Astrocyte (in vitro differentiated cells and primary cell): ENCODE measurements around the gene IL34. TPM values are rescaled to one million over a fixed set of nuclear protein-coding genes. Genes with fewer than 3 reads are reported as not detected.
A peak's percentile ranks its signal among the peaks of the same experiment; 100 is the strongest.

Source experiments
- DNase-seq: peaks from one replicate; pipeline ENCODE4 v3.0.0-alpha.2; 2010; ENCODE audit warnings: low read depth
- FAIRE-seq: peaks from 2 replicates; lab custom pipeline; 2011; peaks lifted over from hg19 to GRCh38; lab: Jason Lieb, UNC
- H2AFZ ChIP-seq: 2 replicates; pipeline ENCODE4 v1.6.0; 2012; ENCODE audit warnings: low read depth, low read length, inconsistent platforms
- H3K27ac ChIP-seq: 2 replicates; pipeline ENCODE4 v1.5.1; 2011; ENCODE audit warnings: low read depth, low read length, inconsistent platforms
- H3K27me3 ChIP-seq: 2 replicates; pipeline ENCODE4 v1.6.0; 2011; ENCODE audit warnings: low read length, inconsistent platforms; ENCODE audit not compliant: insufficient read depth
- H3K36me3 ChIP-seq: 2 replicates; pipeline ENCODE4 v1.5.1; 2011; ENCODE audit warnings: low read length, inconsistent platforms; ENCODE audit not compliant: insufficient read depth
- H3K4me1 ChIP-seq: 2 replicates; pipeline ENCODE4 v1.5.1; 2011; ENCODE audit warnings: low read length, inconsistent platforms; ENCODE audit not compliant: insufficient read depth
- H3K4me2 ChIP-seq: 2 replicates; pipeline ENCODE4 v1.6.0; 2012; ENCODE audit warnings: low read length, inconsistent platforms
- H3K4me3 ChIP-seq: 2 replicates; pipeline ENCODE4 v1.5.1; 2011; ENCODE audit warnings: low read depth, mild to moderate bottlenecking, low read length, inconsistent platforms; ENCODE audit not compliant: insufficient read depth
- H3K79me2 ChIP-seq: 2 replicates; pipeline ENCODE4 v1.6.0; 2012; ENCODE audit warnings: mild to moderate bottlenecking, low read length, inconsistent platforms; ENCODE audit not compliant: insufficient read depth
- H3K9ac ChIP-seq: 2 replicates; pipeline ENCODE4 v1.6.0; 2012; ENCODE audit warnings: mild to moderate bottlenecking, low read length, inconsistent platforms
- H3K9me3 ChIP-seq: 2 replicates; pipeline ENCODE4 v1.5.1; 2012; ENCODE audit warnings: low read depth, mild to moderate bottlenecking, low read length, inconsistent platforms; ENCODE audit not compliant: insufficient read depth
- H4K20me1 ChIP-seq: 2 replicates; pipeline ENCODE4 v1.6.0; 2012; ENCODE audit warnings: low read length, inconsistent platforms; ENCODE audit not compliant: insufficient read depth
- H3K27ac Mint-ChIP-seq: one replicate; pipeline ENCODE4 v1.8.0; 2021; ENCODE audit warnings: mild to moderate bottlenecking, mixed read lengths; ENCODE audit not compliant: unreplicated experiment
- H3K27me3 Mint-ChIP-seq: one replicate; pipeline ENCODE4 v1.8.0; 2021; ENCODE audit warnings: low read depth, mixed read lengths; ENCODE audit not compliant: unreplicated experiment
- H3K36me3 Mint-ChIP-seq: one replicate; pipeline ENCODE4 v1.8.0; 2021; ENCODE audit warnings: low read depth, mixed read lengths; ENCODE audit not compliant: unreplicated experiment
- H3K4me1 Mint-ChIP-seq: one replicate; pipeline ENCODE4 v1.8.0; 2021; ENCODE audit warnings: low read depth, mixed read lengths; ENCODE audit not compliant: unreplicated experiment
- H3K4me3 Mint-ChIP-seq: one replicate; pipeline ENCODE4 v1.8.0; 2021; ENCODE audit warnings: mild to moderate bottlenecking, moderate library complexity, mixed read lengths; ENCODE audit not compliant: unreplicated experiment
- H3K9me3 Mint-ChIP-seq: one replicate; pipeline ENCODE4 v1.8.0; 2021; ENCODE audit warnings: mild to moderate bottlenecking, mixed read lengths; ENCODE audit not compliant: unreplicated experiment
- EZH2 ChIP-seq: IDR thresholded peaks from 2 replicates; pipeline ENCODE4 v1.6.1; 2012; ENCODE audit warnings: mild to moderate bottlenecking, low read length, inconsistent platforms; ENCODE audit not compliant: insufficient read depth
- total RNA-seq: library from RNA; stranded (reverse); gene quantifications from 2 replicates; pipeline ENCODE4 v1.2.1, GENCODE V29; 2021
- TF ChIP-seq, protein P1 (sequence below): IDR thresholded peaks from 2 replicates; pipeline ENCODE4 v1.5.1; 2011; ENCODE audit warnings: low read depth, mild to moderate bottlenecking, inconsistent platforms, low read length, moderate library complexity; ENCODE audit not compliant: insufficient read depth

The IL34 gene
- total RNA-seq, 1 donor from 2014 or later = 0.34 TPM

- peaks cover 9% of the 10 kb centered on the region for H3K4me1 Mint-ChIP-seq
- H3K27me3 Mint-ChIP-seq = no peaks in the 10 kb centered on the region
- Histone ChIP-seq H4K20me1 (no peaks in the 10 kb centered on the region), H3K27me3 (no peaks in the 10 kb centered on the region), H3K9ac (peak overlapping the region; percentile 66), H3K27ac (peak overlapping the region; percentile 91), H3K4me1 (peaks cover 26% of the 10 kb centered on the region), H3K4me3 (no peak overlapping the region), H3K9me3 (no peaks in the 10 kb centered on the region), H3K4me2 (peak overlapping the region; percentile 77), H2AFZ (no peak overlapping the region), H3K36me3 (no peaks in the 10 kb centered on the region), H3K79me2 (no peaks in the 10 kb centered on the region)
- peaks cover 9% of the 10 kb centered on the region for H3K9me3 Mint-ChIP-seq
- H3K4me3 Mint-ChIP-seq = no peak overlapping the region
- FAIRE-seq (no peak), DNase-seq (peak; percentile 73)
- H3K36me3 Mint-ChIP-seq = no peaks in the 10 kb centered on the region
- no peak overlapping the region for H3K27ac Mint-ChIP-seq
- TF ChIP-seq, protein P1, sequence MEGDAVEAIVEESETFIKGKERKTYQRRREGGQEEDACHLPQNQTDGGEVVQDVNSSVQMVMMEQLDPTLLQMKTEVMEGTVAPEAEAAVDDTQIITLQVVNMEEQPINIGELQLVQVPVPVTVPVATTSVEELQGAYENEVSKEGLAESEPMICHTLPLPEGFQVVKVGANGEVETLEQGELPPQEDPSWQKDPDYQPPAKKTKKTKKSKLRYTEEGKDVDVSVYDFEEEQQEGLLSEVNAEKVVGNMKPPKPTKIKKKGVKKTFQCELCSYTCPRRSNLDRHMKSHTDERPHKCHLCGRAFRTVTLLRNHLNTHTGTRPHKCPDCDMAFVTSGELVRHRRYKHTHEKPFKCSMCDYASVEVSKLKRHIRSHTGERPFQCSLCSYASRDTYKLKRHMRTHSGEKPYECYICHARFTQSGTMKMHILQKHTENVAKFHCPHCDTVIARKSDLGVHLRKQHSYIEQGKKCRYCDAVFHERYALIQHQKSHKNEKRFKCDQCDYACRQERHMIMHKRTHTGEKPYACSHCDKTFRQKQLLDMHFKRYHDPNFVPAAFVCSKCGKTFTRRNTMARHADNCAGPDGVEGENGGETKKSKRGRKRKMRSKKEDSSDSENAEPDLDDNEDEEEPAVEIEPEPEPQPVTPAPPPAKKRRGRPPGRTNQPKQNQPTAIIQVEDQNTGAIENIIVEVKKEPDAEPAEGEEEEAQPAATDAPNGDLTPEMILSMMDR = no peak
- no peak for TF ChIP-seq EZH2
Measured at GRCh38 chr16:70634861-70635260, 11.5 kb upstream of the IL34 start.

- Histone ChIP-seq H2AFZ (no peak overlapping the region), H3K4me2 (peak overlapping the region; percentile 77), H4K20me1 (no peaks in the 10 kb centered on the region), H3K27ac (peak overlapping the region; percentile 91), H3K79me2 (no peaks in the 10 kb centered on the region), H3K4me3 (no peak overlapping the region), H3K36me3 (no peaks in the 10 kb centered on the region), H3K4me1 (peaks cover 26% of the 10 kb centered on the region), H3K9me3 (no peaks in the 10 kb centered on the region), H3K27me3 (no peaks in the 10 kb centered on the region), H3K9ac (peak overlapping the region; percentile 66)
- Mint-ChIP-seq H3K27ac (no peak overlapping the region), H3K27me3 (no peaks in the 10 kb centered on the region), H3K9me3 (peaks cover 9% of the 10 kb centered on the region), H3K36me3 (no peaks in the 10 kb centered on the region), H3K4me3 (no peak overlapping the region), H3K4me1 (peaks cover 9% of the 10 kb centered on the region)
- DNase-seq (peak; percentile 83), FAIRE-seq (no peak)
- TF ChIP-seq, protein P1 = no peak
- TF ChIP-seq EZH2 = no peak
Measured at GRCh38 chr16:70635336-70636016, 10.9 kb upstream of the IL34 start.
